Cardiac muscle cell (in vitro differentiated cells and primary cell): ENCODE measurements around the gene PUM2. TPM values are rescaled to one million over a fixed set of nuclear protein-coding genes. Genes with fewer than 3 reads are reported as not detected.
A peak's percentile ranks its signal among the peaks of the same experiment; 100 is the strongest.

ENCODE experiments used
- DNase-seq, 2 donors: peaks; one replicate each; pipeline versions ENCODE4 v3.0.0 to v3.0.0-alpha.2; 2010 to 2017; ENCODE audit warnings: low read depth in 1 of 2, low spot score in 1 of 2
- H3K27ac ChIP-seq: fragments of 200-600 bp; sonication (generic); 2 replicates; pipeline ENCODE4 v1.5.1; 2016
- H3K27me3 ChIP-seq: fragments of 200-600 bp; sonication (generic); 2 replicates; pipeline ENCODE4 v1.6.0; 2016; ENCODE audit warnings: control low read depth
- H3K36me3 ChIP-seq: fragments of 200-600 bp; sonication (generic); 2 replicates; pipeline ENCODE4 v1.5.1; 2016; ENCODE audit warnings: control low read depth
- H3K4me1 ChIP-seq: fragments of 200-600 bp; sonication (generic); 2 replicates; pipeline ENCODE4 v1.8.1; 2017; ENCODE audit warnings: low read depth, mild to moderate bottlenecking, mixed run types
- H3K4me3 ChIP-seq: fragments of 200-600 bp; sonication (generic); 2 replicates; pipeline ENCODE4 v1.5.1; 2016; ENCODE audit warnings: mild to moderate bottlenecking
- H3K9me3 ChIP-seq: fragments of 200-600 bp; sonication (generic); 2 replicates; pipeline ENCODE4 v1.5.1; 2017; ENCODE audit warnings: low read depth, mild to moderate bottlenecking, control low read depth
- CTCF ChIP-seq: IDR thresholded peaks from 2 replicates; pipeline ENCODE4 v1.5.1; 2012; ENCODE audit warnings: low read depth, mild to moderate bottlenecking, low read length
- polyA plus RNA-seq: library from polyadenylated mRNA; unstranded; fragments of >200 nt; fragmentation: Nextera tagmentation; extraction: Ambion mirVana; gene quantifications from 2 replicates; pipeline ENCODE4 v1.2.1, GENCODE V29; 2016
- total RNA-seq: library from RNA; depleted of rRNA; stranded (reverse); fragments of >200 nt; gene quantifications from 2 replicates; pipeline ENCODE4 v1.2.3, GENCODE V29; 2016

The PUM2 gene
- total and polyA plus RNA-seq, 2 experiments from 2014 or later, result 20.1 to 35.8 TPM

GRCh38 chr2:20352230-20352578, 1.6 kb upstream of the PUM2 start:
- Histone ChIP-seq H3K4me3 (no peak overlapping the region), H3K9me3 (no peaks in the 10 kb centered on the region), H3K4me1 (peaks cover 38% of the 10 kb centered on the region), H3K36me3 (no peaks in the 10 kb centered on the region), H3K27ac (peak overlapping the region; percentile 99), H3K27me3 (no peaks in the 10 kb centered on the region)
- peak; percentile 19 to 62 for DNase-seq
- TF ChIP-seq CTCF, result no peak

- TF ChIP-seq CTCF, result no peak
- Histone ChIP-seq H3K9me3 (no peaks in the 10 kb centered on the region), H3K4me3 (peak overlapping the region; percentile 32), H3K36me3 (no peaks in the 10 kb centered on the region), H3K27ac (peak overlapping the region; percentile 99), H3K27me3 (no peaks in the 10 kb centered on the region), H3K4me1 (peaks cover 43% of the 10 kb centered on the region)
- peak in 1 of 2 donors; percentile 6 for DNase-seq
These were observed 1.0 kb upstream of the PUM2 start for GRCh38 chr2:20351555-20352229.

GRCh38 chr2:20350041-20350712, 467 bp downstream of the PUM2 start:
- Histone ChIP-seq H3K4me3 (peak overlapping the region; percentile 57), H3K9me3 (no peaks in the 10 kb centered on the region), H3K4me1 (peaks cover 46% of the 10 kb centered on the region), H3K27me3 (no peaks in the 10 kb centered on the region), H3K27ac (peak overlapping the region; percentile 99), H3K36me3 (no peaks in the 10 kb centered on the region)
- TF ChIP-seq CTCF, result no peak
- peak; percentile 31 to 67 for DNase-seq

GRCh38 chr2:20349513-20349921, 1.1 kb downstream of the PUM2 start:
- Histone ChIP-seq H3K27me3 (no peaks in the 10 kb centered on the region), H3K4me3 (peak overlapping the region; percentile 57), H3K9me3 (no peaks in the 10 kb centered on the region), H3K4me1 (peaks cover 46% of the 10 kb centered on the region), H3K36me3 (no peaks in the 10 kb centered on the region), H3K27ac (peak overlapping the region; percentile 99)
- no peak for DNase-seq
- no peak for TF ChIP-seq CTCF

GRCh38 chr2:20348542-20348941, 2.1 kb downstream of the PUM2 start:
- Histone ChIP-seq H3K27ac (no peak overlapping the region), H3K4me3 (peak overlapping the region; percentile 57), H3K27me3 (no peaks in the 10 kb centered on the region), H3K4me1 (peaks cover 46% of the 10 kb centered on the region), H3K9me3 (no peaks in the 10 kb centered on the region), H3K36me3 (no peaks in the 10 kb centered on the region)
- no peak for DNase-seq
- TF ChIP-seq CTCF, result no peak
